Loucy (cell line): Measurements from ENCODE around the gene ACSF3.

ENCODE experiments used
- H2AFZ ChIP-seq: fragments of 200-600 bp; sonication (generic); 2 replicates; pipeline ENCODE4 v1.6.0; 2016; ENCODE audit warnings: antibody characterized with exemption, mild to moderate bottlenecking, low read length, moderate library complexity
- H3F3A ChIP-seq: fragments of 200-600 bp; 2 replicates; pipeline ENCODE4 v1.6.0; 2016; ENCODE audit warnings: antibody characterized with exemption, low read depth, mild to moderate bottlenecking
- H3K27me3 ChIP-seq: fragments of 200-600 bp; sonication (generic); 2 replicates; pipeline ENCODE4 v1.6.1; 2014; ENCODE audit warnings: low read length, mild to moderate bottlenecking; ENCODE audit not compliant: insufficient read depth, poor library complexity, severe bottlenecking
- H3K36me3 ChIP-seq: fragments of 200-600 bp; sonication (generic); 2 replicates; pipeline ENCODE4 v1.6.1; 2016; ENCODE audit warnings: low read length; ENCODE audit not compliant: insufficient read depth
- H3K4me1 ChIP-seq: fragments of 200-600 bp; sonication (generic); 2 replicates; pipeline ENCODE4 v1.5.1; 2014; ENCODE audit warnings: low read length, mild to moderate bottlenecking; ENCODE audit not compliant: insufficient read depth, poor library complexity, severe bottlenecking
- H3K4me2 ChIP-seq: fragments of 200-600 bp; sonication (generic); 2 replicates; pipeline ENCODE4 v1.6.0; 2014; ENCODE audit warnings: antibody characterized with exemption, low read length, low read depth, mild to moderate bottlenecking; ENCODE audit not compliant: poor library complexity, severe bottlenecking
- H3K4me3 ChIP-seq: fragments of 200-600 bp; sonication (generic); 2 replicates; pipeline ENCODE4 v1.5.1; 2014; ENCODE audit warnings: low read length, mild to moderate bottlenecking, mixed read lengths; ENCODE audit not compliant: poor library complexity, severe bottlenecking
- H3K79me2 ChIP-seq: fragments of 200-600 bp; sonication (generic); 2 replicates; pipeline ENCODE4 v1.6.1; 2014; ENCODE audit warnings: low read length; ENCODE audit not compliant: insufficient read depth
- H3K9ac ChIP-seq: fragments of 200-600 bp; sonication (generic); 2 replicates; pipeline ENCODE4 v1.6.0; 2014; ENCODE audit warnings: mild to moderate bottlenecking, low read depth, low read length, moderate library complexity; ENCODE audit not compliant: poor library complexity, severe bottlenecking
- H3K9me2 ChIP-seq: fragments of 200-600 bp; sonication (generic); replicated peaks from 2 replicates; pipeline ENCODE4 v1.6.1; 2016; ENCODE audit warnings: low read depth, low read length, mixed read lengths
- H3K9me3 ChIP-seq: fragments of 200-600 bp; sonication (generic); 2 replicates; pipeline ENCODE4 v1.6.1; 2014; ENCODE audit warnings: mild to moderate bottlenecking, antibody characterized with exemption, low read length, low read depth; ENCODE audit not compliant: insufficient read depth
- H4K20me1 ChIP-seq: fragments of 200-600 bp; sonication (generic); 2 replicates; pipeline ENCODE4 v1.6.0; 2014; ENCODE audit warnings: antibody characterized with exemption, low read length, mild to moderate bottlenecking; ENCODE audit not compliant: insufficient read depth, poor library complexity, severe bottlenecking
- CTCF ChIP-seq: fragments of 200-600 bp; sonication (generic); conservative IDR thresholded peaks from 2 replicates; pipeline ENCODE4 v1.5.1; 2014; ENCODE audit warnings: mild to moderate bottlenecking, antibody characterized with exemption, low read length
- EZH2phosphoT487 ChIP-seq: fragments of 200-600 bp; IDR thresholded peaks from 2 replicates; pipeline ENCODE4 v1.6.1; 2018; ENCODE audit warnings: antibody characterized with exemption, mild to moderate bottlenecking, moderate library complexity, borderline replicate concordance

ACSF3 gene

GRCh38 chr16:89050119-89050867, 43.4 kb upstream of the ACSF3 start:
- no peaks in the 10 kb centered on the region for H3K79me2 ChIP-seq
- no peaks in the 10 kb centered on the region for H3K9me3 ChIP-seq
- H4K20me1 ChIP-seq: no peaks in the 10 kb centered on the region
- no peaks in the 10 kb centered on the region for H3F3A ChIP-seq
- TF ChIP-seq CTCF (no peak), EZH2phosphoT487 (no peak)
- no peaks in the 10 kb centered on the region for H3K9me2 ChIP-seq
- no peak overlapping the region for H3K4me3 ChIP-seq
- no peak overlapping the region for H3K4me2 ChIP-seq
- H3K9ac ChIP-seq: no peak overlapping the region
- H3K4me1 ChIP-seq: no peaks in the 10 kb centered on the region
- H2AFZ ChIP-seq: no peak overlapping the region
- H3K27me3 ChIP-seq: no peaks in the 10 kb centered on the region
- no peaks in the 10 kb centered on the region for H3K36me3 ChIP-seq

GRCh38 chr16:89050868-89051311, 42.8 kb upstream of the ACSF3 start:
- H3K4me3 ChIP-seq: no peak overlapping the region
- TF ChIP-seq EZH2phosphoT487 (no peak), CTCF (no peak)
- no peaks in the 10 kb centered on the region for H3K9me2 ChIP-seq
- no peaks in the 10 kb centered on the region for H3K36me3 ChIP-seq
- no peaks in the 10 kb centered on the region for H3K4me1 ChIP-seq
- H3K9ac ChIP-seq: no peak overlapping the region
- no peaks in the 10 kb centered on the region for H3K27me3 ChIP-seq
- H3K9me3 ChIP-seq: no peaks in the 10 kb centered on the region
- H3F3A ChIP-seq: no peaks in the 10 kb centered on the region
- H2AFZ ChIP-seq: no peak overlapping the region
- H3K4me2 ChIP-seq: no peak overlapping the region
- H4K20me1 ChIP-seq: no peaks in the 10 kb centered on the region
- H3K79me2 ChIP-seq: no peaks in the 10 kb centered on the region

GRCh38 chr16:89051521-89052166, 42.0 kb upstream of the ACSF3 start:
- Histone ChIP-seq H3K9me3 (no peaks in the 10 kb centered on the region), H3F3A (no peaks in the 10 kb centered on the region), H3K27me3 (no peaks in the 10 kb centered on the region), H3K9ac (no peak overlapping the region), H3K4me1 (no peaks in the 10 kb centered on the region), H3K4me3 (no peak overlapping the region), H2AFZ (no peak overlapping the region), H3K4me2 (no peak overlapping the region), H3K36me3 (no peaks in the 10 kb centered on the region), H3K79me2 (no peaks in the 10 kb centered on the region), H4K20me1 (no peaks in the 10 kb centered on the region), H3K9me2 (no peaks in the 10 kb centered on the region)
- TF ChIP-seq EZH2phosphoT487 (no peak), CTCF (no peak)
